GM23248 (cell line): Measurements from ENCODE around the gene USP24. TPM values are rescaled to one million over a fixed set of nuclear protein-coding genes. Genes with fewer than 3 reads are reported as not detected.

Source experiments
- DNase-seq: peaks from one replicate; pipeline ENCODE4 v3.0.0-alpha.2; 2015
- H2AFZ ChIP-seq: fragments of 200-600 bp; sonication (generic); 2 replicates; pipeline ENCODE4 v1.6.1; 2016; ENCODE audit warnings: antibody characterized with exemption
- H3F3A ChIP-seq: fragments of 200-600 bp; sonication (generic); 2 replicates; pipeline ENCODE4 v1.6.1; 2016; ENCODE audit warnings: mild to moderate bottlenecking, antibody characterized with exemption, mixed run types; ENCODE audit not compliant: insufficient read depth
- H3K27ac ChIP-seq: fragments of 200-600 bp; sonication (generic); 2 replicates; pipeline ENCODE4 v1.5.1; 2016; ENCODE audit warnings: mild to moderate bottlenecking
- H3K27me3 ChIP-seq: fragments of 200-600 bp; sonication (generic); replicated peaks from 2 replicates; pipeline ENCODE4 v1.6.1; 2016; ENCODE audit warnings: mild to moderate bottlenecking; ENCODE audit not compliant: insufficient read depth
- H3K36me3 ChIP-seq: fragments of 200-600 bp; sonication (generic); 2 replicates; pipeline ENCODE4 v1.6.1; 2016; ENCODE audit warnings: low read depth, mild to moderate bottlenecking
- H3K4me1 ChIP-seq: fragments of 200-600 bp; sonication (generic); 2 replicates; pipeline ENCODE4 v1.6.1; 2016; ENCODE audit warnings: mild to moderate bottlenecking; ENCODE audit not compliant: insufficient read depth
- H3K4me2 ChIP-seq: fragments of 200-600 bp; sonication (generic); one replicate; pipeline ENCODE4 v1.6.1; 2016; ENCODE audit warnings: mild to moderate bottlenecking; ENCODE audit not compliant: unreplicated experiment
- H3K4me3 ChIP-seq: fragments of 200-600 bp; sonication (generic); 2 replicates; pipeline ENCODE4 v1.5.1; 2016; ENCODE audit warnings: mild to moderate bottlenecking
- H3K79me2 ChIP-seq: fragments of 200-600 bp; sonication (generic); 2 replicates; pipeline ENCODE4 v1.6.1; 2016; ENCODE audit warnings: mild to moderate bottlenecking; ENCODE audit not compliant: insufficient read depth
- H3K9ac ChIP-seq: fragments of 200-600 bp; sonication (generic); 2 replicates; pipeline ENCODE4 v1.6.1; 2016; ENCODE audit warnings: mild to moderate bottlenecking
- H3K9me2 ChIP-seq: fragments of 200-600 bp; sonication (generic); 2 replicates; pipeline ENCODE4 v1.6.1; 2016; ENCODE audit warnings: mixed run types, mild to moderate bottlenecking, moderate library complexity; ENCODE audit not compliant: insufficient read depth
- H3K9me3 ChIP-seq: fragments of 200-600 bp; sonication (generic); one replicate; pipeline ENCODE4 v1.6.1; 2017; ENCODE audit warnings: low read depth
- H4K20me1 ChIP-seq: fragments of 200-600 bp; sonication (generic); 2 replicates; pipeline ENCODE4 v1.6.0; 2016; ENCODE audit not compliant: insufficient read depth
- EZH2 ChIP-seq: fragments of 200-600 bp; sonication (generic); IDR thresholded peaks from 2 replicates; pipeline ENCODE4 v1.6.1; 2018; ENCODE audit warnings: antibody characterized with exemption, mild to moderate bottlenecking; ENCODE audit not compliant: insufficient read depth, poor library complexity, severe bottlenecking
- EZH2phosphoT487 ChIP-seq: fragments of 200-600 bp; sonication (generic); IDR thresholded peaks from 2 replicates; pipeline ENCODE4 v1.6.1; 2018; ENCODE audit warnings: antibody characterized with exemption, moderate library complexity, mild to moderate bottlenecking, low read depth; ENCODE audit not compliant: insufficient read depth
- WGBS, 2 experiments: methylation state at CpG; one replicate each; pipeline ENCODE4 v1.1.6; 2015 to 2017; ENCODE audit warnings: low lambda C conversion rate in 2 of 2, low coverage in 1 of 2; ENCODE audit errors: missing lambda C conversion rate in 2 of 2; 5-methylcytosine and 5-hydroxymethylcytosine counted together
- in situ Hi-C: fragments of 300-500 bp; cut with MboI; formaldehyde crosslinking; loops from 2 replicates; pipeline ENCODE4 v1.15.0; 2020
- polyA plus RNA-seq: library from polyadenylated mRNA; unstranded; fragments of >200 nt; fragmentation: Nextera tagmentation; extraction: Ambion mirVana; gene quantifications from 2 replicates; pipeline ENCODE4 v1.2.1, GENCODE V29; 2016
- total RNA-seq: library from RNA; depleted of rRNA; stranded (reverse); fragments of >200 nt; shearing (Covaris generic); gene quantifications from 2 replicates; pipeline ENCODE4 v1.2.3, GENCODE V29; 2014

The USP24 gene
- total and polyA plus RNA-seq, 2 experiments from 2014 or later: 3.3 to 16.3 TPM

DNA sequence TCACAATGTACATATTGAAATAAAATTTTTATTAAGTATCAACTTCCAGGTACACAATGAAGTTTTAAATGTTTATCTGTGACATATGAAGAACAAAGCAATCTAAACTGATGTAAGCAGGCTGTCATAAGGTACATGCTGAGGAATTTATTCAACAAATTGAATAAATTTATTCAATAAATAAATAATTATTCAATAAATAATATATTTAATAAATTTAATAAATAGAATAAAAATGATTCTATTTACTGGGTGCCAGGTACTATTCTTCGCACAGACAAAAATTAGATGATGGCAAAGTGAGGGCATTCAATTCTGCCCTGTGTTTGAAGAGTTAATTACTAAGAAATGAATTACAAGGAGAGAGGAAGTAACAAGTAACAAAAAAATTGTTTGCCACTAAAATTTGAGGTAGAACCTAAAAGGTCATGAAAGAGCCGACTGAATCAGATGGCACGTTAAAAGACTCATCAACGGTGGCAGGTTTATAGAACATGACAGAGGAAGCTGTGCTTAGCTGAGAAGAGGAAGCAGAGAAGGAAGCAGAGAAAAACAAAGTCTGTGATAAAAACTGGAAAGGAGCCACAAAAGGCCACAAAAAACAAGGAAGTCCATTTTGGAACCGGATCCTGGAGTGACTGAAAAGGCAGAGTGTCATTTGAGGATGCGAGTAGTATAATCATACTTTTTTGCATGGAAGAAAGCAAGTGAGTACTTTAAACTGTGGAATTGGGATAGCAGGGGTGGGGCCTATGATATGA lies 2.2 kb upstream of the USP24 start:
- Histone ChIP-seq H3F3A (0 out of 2 replicates have a peak, but pooled peaks cover 5% of the 10 kb centered on the region), H3K27ac (no peak overlapping the region), H3K4me3 (no peak overlapping the region), H3K79me2 (peaks cover 34% of the 10 kb centered on the region), H3K27me3 (no peaks in the 10 kb centered on the region), H3K4me1 (peaks cover 15% of the 10 kb centered on the region; the same call in 1 of the 2 replicates), H2AFZ (no peak overlapping the region), H3K9me2 (no peaks in the 10 kb centered on the region), H3K9me3 (no peaks in the 10 kb centered on the region), H3K9ac (no peak overlapping the region), H3K36me3 (no peaks in the 10 kb centered on the region), H4K20me1 (no peaks in the 10 kb centered on the region), H3K4me2 (no peak overlapping the region)
- in situ Hi-C loops: no loop called here
- WGBS, 2 experiments: 66 to 73% methylated on average over 6 of the region's 6 CpGs
- TF ChIP-seq EZH2: no peak
- no peak for TF ChIP-seq EZH2phosphoT487
- DNase-seq: no peak

DNA sequence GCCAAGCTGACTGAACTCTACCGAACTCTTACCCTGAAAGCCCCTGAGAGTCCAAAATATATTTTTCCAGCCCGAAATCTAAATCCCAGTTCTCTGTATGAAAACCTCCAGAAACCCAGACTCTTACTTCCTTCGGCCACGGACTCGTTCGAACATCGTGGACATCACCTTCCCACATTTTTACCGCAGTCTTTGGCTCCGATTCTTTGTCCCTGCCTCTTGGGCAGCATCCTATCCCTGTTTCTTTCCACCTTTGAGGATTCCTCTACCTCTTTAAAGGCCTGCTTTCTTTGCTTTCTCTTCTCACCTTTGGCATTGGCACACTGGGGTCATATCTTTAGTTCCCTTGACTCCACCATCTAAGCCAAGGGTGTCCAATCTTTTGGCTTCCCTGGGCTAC lies 932 bp upstream of the USP24 start:
- Histone ChIP-seq H3K4me1 (peaks cover 24% of the 10 kb centered on the region), H3K4me3 (peak overlapping the region; percentile 90), H3K9me2 (no peaks in the 10 kb centered on the region), H3K27ac (peak overlapping the region; percentile 71), H3F3A (0 out of 2 replicates have a peak, but pooled peaks cover 5% of the 10 kb centered on the region), H3K9ac (peak overlapping the region; percentile 95), H2AFZ (peak overlapping the region; percentile 84), H3K79me2 (peaks cover 47% of the 10 kb centered on the region), H3K36me3 (no peaks in the 10 kb centered on the region), H3K9me3 (no peaks in the 10 kb centered on the region), H4K20me1 (peaks cover 3% of the 10 kb centered on the region; the same call in 1 of the 2 replicates), H3K27me3 (no peaks in the 10 kb centered on the region), H3K4me2 (peak overlapping the region; percentile 77)
- no peak for TF ChIP-seq EZH2
- TF ChIP-seq EZH2phosphoT487: no peak
- WGBS, 2 experiments: 62% methylated on average over 9 of the region's 9 CpGs
- in situ Hi-C loops: no loop called here
- DNase-seq: no peak

DNA sequence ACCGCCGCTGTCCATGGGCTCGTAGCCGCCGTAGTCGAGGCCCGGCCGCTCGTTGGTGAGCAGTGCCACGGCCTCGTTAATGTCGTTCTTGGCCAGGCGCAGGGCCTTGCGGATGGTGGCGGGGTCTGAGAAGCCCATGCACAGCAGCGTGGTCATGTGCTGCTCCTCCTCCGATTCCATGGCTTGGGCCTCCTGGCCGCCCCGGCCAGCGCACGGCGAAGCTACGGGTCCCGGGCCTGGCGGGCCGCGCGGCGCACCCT lies 300 bp downstream of the USP24 start:
- peak overlapping the region; percentile 77 for H3K4me2 ChIP-seq
- 0 out of 2 replicates have a peak, but pooled peaks cover 5% of the 10 kb centered on the region for H3F3A ChIP-seq
- peak overlapping the region; percentile 84 for H2AFZ ChIP-seq
- peak overlapping the region; percentile 95 for H3K9ac ChIP-seq
- H3K27me3 ChIP-seq: no peaks in the 10 kb centered on the region
- H4K20me1 ChIP-seq: peaks cover 8% of the 10 kb centered on the region; the same call in 1 of the 2 replicates
- DNase-seq: peak; percentile 73
- no peaks in the 10 kb centered on the region for H3K9me3 ChIP-seq
- no peak for TF ChIP-seq EZH2
- TF ChIP-seq EZH2phosphoT487: no peak
- H3K27ac ChIP-seq: peak overlapping the region; percentile 71
- in situ Hi-C loops: no loop called here
- H3K4me3 ChIP-seq: peak overlapping the region; percentile 90
- H3K79me2 ChIP-seq: peaks cover 59% of the 10 kb centered on the region
- no peaks in the 10 kb centered on the region for H3K9me2 ChIP-seq
- no peaks in the 10 kb centered on the region for H3K36me3 ChIP-seq
- WGBS, 2 experiments: 0 to 2% methylated on average over 27 of the region's 29 CpGs
- peaks cover 31% of the 10 kb centered on the region for H3K4me1 ChIP-seq

DNA sequence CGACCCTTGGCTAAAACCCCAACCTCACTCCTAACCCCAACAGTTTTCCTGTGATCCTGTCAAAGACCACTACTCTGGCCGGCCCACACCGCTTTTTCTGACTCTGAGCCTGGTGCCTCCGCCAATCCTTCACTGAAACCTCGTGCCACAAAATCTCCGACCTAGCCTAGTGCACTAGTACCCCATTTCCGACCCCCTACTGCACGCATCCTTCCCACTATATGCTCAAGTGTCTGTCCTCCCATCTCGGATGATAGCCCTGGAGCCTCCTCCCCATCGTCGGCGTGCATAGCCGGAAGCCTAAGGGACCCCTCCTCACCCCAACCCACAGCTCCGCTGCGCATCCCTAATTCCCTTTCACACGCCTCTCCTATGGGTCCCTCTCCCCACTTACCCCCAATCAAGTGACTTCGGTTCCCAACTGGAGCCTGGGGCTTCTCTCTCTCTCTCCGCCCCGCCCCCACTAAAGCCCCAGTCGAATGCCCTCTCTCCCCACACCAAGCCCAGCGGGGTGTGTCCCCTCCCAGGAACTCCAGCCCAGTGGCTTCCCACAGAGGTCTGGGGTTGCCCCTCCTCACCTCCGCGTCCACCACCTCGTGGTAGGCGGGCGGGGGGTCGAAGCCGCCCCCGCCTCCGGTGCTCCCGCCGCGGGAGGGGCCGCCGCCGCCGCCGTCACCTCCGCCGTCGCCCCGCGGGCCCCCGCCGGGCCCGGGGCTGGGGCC lies 791 bp downstream of the USP24 start:
- Histone ChIP-seq H2AFZ (peak overlapping the region; percentile 84), H3K9ac (peak overlapping the region; percentile 95), H3K4me2 (peak overlapping the region; percentile 94), H3K27me3 (no peaks in the 10 kb centered on the region), H3K9me3 (no peaks in the 10 kb centered on the region), H3K27ac (peak overlapping the region; percentile 71), H3F3A (0 out of 2 replicates have a peak, but pooled peaks cover 7% of the 10 kb centered on the region), H3K36me3 (no peaks in the 10 kb centered on the region), H4K20me1 (peaks cover 8% of the 10 kb centered on the region; the same call in 1 of the 2 replicates), H3K79me2 (peaks cover 64% of the 10 kb centered on the region), H3K4me1 (peaks cover 36% of the 10 kb centered on the region), H3K9me2 (no peaks in the 10 kb centered on the region), H3K4me3 (peak overlapping the region; percentile 90)
- WGBS, 2 experiments: 1% methylated on average over 29 to 46 of the region's 46 CpGs
- peak; percentile 55 for DNase-seq
- TF ChIP-seq EZH2: no peak
- no peak for TF ChIP-seq EZH2phosphoT487
- in situ Hi-C loops: no loop called here
